Calu3 (cell line): Measurements from ENCODE around the gene FAM50B. TPM values are rescaled to one million over a fixed set of nuclear protein-coding genes. Genes with fewer than 3 reads are reported as not detected.

Experiments
- BruUV-seq: library from RNA; stranded (reverse); fragments of 400-500 nt; replicated peaks from 2 replicates; lab custom pipeline; 2021; lab: Mats Ljungman, UMichigan
- CTCF ChIA-PET: fragments of 300-600 bp; sonication (Branson Sonifier 250); formaldehyde crosslinking; loops from one replicate; lab custom pipeline; 2022; ENCODE audit warnings: antibody characterized with exemption; lab: Charles Lee
- DNase-seq: peaks from one replicate; pipeline ENCODE4 v3.0.0; 2022
- H3K27ac Mint-ChIP-seq: one replicate; pipeline ENCODE4 v1.8.0; 2022; ENCODE audit warnings: mixed read lengths; ENCODE audit not compliant: unreplicated experiment
- H3K27me3 Mint-ChIP-seq: one replicate; pipeline ENCODE4 v1.8.0; 2022; ENCODE audit warnings: mixed read lengths; ENCODE audit not compliant: unreplicated experiment
- H3K36me3 Mint-ChIP-seq: one replicate; pipeline ENCODE4 v1.8.0; 2022; ENCODE audit warnings: mild to moderate bottlenecking, moderate library complexity, mixed read lengths; ENCODE audit not compliant: insufficient read depth, unreplicated experiment
- H3K4me1 Mint-ChIP-seq: one replicate; pipeline ENCODE4 v1.8.0; 2022; ENCODE audit warnings: mild to moderate bottlenecking, low read depth, mixed read lengths; ENCODE audit not compliant: unreplicated experiment
- H3K4me3 Mint-ChIP-seq: one replicate; pipeline ENCODE4 v1.8.0; 2022; ENCODE audit warnings: mild to moderate bottlenecking, low read depth, moderate library complexity, mixed read lengths; ENCODE audit not compliant: unreplicated experiment
- H3K9me3 Mint-ChIP-seq: one replicate; pipeline ENCODE4 v1.8.0; 2022; ENCODE audit warnings: low read depth, mixed read lengths; ENCODE audit not compliant: unreplicated experiment
- CTCF ChIP-seq: fragments of 200-600 bp; IDR thresholded peaks from one replicate; pipeline ENCODE4 v1.8.0; 2022; ENCODE audit warnings: antibody characterized with exemption; ENCODE audit not compliant: unreplicated experiment
- intact Hi-C: fragments of 100-400 bp; cut with micrococcal nuclease; formaldehyde crosslinking; loops from one replicate; pipeline ENCODE4 v1.10.0; 2022; ENCODE audit not compliant: unreplicated experiment
- total RNA-seq: library from RNA; stranded (reverse); gene quantifications from 2 replicates; pipeline ENCODE4 v1.2.3, GENCODE V29; 2022

FAM50B gene
- total RNA-seq, 1 experiment from 2014 or later = 5.8 TPM

- CTCF ChIA-PET = no interaction called here
- no peaks in the 10 kb centered on the region for H3K9me3 Mint-ChIP-seq
- peaks cover 8% of the 10 kb centered on the region for H3K36me3 Mint-ChIP-seq
- intact Hi-C loops = no loop called here
- no TSS peak for BruUV-seq
- H3K27ac Mint-ChIP-seq = no peak overlapping the region
- peaks cover 43% of the 10 kb centered on the region for H3K4me1 Mint-ChIP-seq
- H3K4me3 Mint-ChIP-seq = no peak overlapping the region
- no peaks in the 10 kb centered on the region for H3K27me3 Mint-ChIP-seq
- no peak for TF ChIP-seq CTCF
- no peak for DNase-seq
Measured at GRCh38 chr6:3872370-3872854, 23.2 kb downstream of the FAM50B start.

- no peak for TF ChIP-seq CTCF
- no peaks in the 10 kb centered on the region for H3K9me3 Mint-ChIP-seq
- no peak overlapping the region for H3K4me3 Mint-ChIP-seq
- BruUV-seq = no TSS peak
- DNase-seq = no peak
- H3K27me3 Mint-ChIP-seq = no peaks in the 10 kb centered on the region
- CTCF ChIA-PET = no interaction called here
- H3K4me1 Mint-ChIP-seq = peaks cover 37% of the 10 kb centered on the region
- no peak overlapping the region for H3K27ac Mint-ChIP-seq
- intact Hi-C loops = no loop called here
- H3K36me3 Mint-ChIP-seq = peaks cover 8% of the 10 kb centered on the region
Measured at GRCh38 chr6:3873051-3873450, 23.9 kb downstream of the FAM50B start.

- no peak for TF ChIP-seq CTCF
- intact Hi-C loops = no loop called here
Measured at GRCh38 chr6:3874069-3874468, 24.9 kb downstream of the FAM50B start.

GRCh38 chr6:3875486-3875885, 26.3 kb downstream of the FAM50B start:
- CTCF ChIA-PET = no interaction called here
- Mint-ChIP-seq H3K4me3 (no peak overlapping the region), H3K27ac (no peak overlapping the region), H3K9me3 (no peaks in the 10 kb centered on the region), H3K27me3 (no peaks in the 10 kb centered on the region), H3K36me3 (peaks cover under 1% of the 10 kb centered on the region), H3K4me1 (peaks cover 12% of the 10 kb centered on the region)
- intact Hi-C loops = no loop called here
- no TSS peak for BruUV-seq
- TF ChIP-seq CTCF = no peak
- DNase-seq = no peak

More at GRCh38 chr6:3874069-3874468, 24.9 kb downstream of the FAM50B start:
- Mint-ChIP-seq H3K27ac (no peak overlapping the region), H3K36me3 (peaks cover 8% of the 10 kb centered on the region), H3K4me1 (peaks cover 27% of the 10 kb centered on the region), H3K9me3 (no peaks in the 10 kb centered on the region), H3K4me3 (no peak overlapping the region), H3K27me3 (no peaks in the 10 kb centered on the region)
- DNase-seq = no peak
- CTCF ChIA-PET = no interaction called here
- BruUV-seq = no TSS peak
